LoVo (cell line): Measurements from ENCODE around the gene ITPKB.
"Not testable (repeated sequence)": the region's sequence is repeated elsewhere in the genome, so short reads cannot be mapped to it uniquely, and the experiment has no call there.

ENCODE experiments used
- DNase-seq: peaks from one replicate; pipeline ENCODE4 v3.0.0-alpha.2; 2016; ENCODE audit warnings: low spot score

ITPKB gene

GRCh38 chr1:226738995-226739695, at the start of gene ITPKB:
Gene ITPKB, minus strand, starts transcription at chr1:226739282. Its CDS starts 1,824 bp downstream, at chr1:226737458.
- peak; percentile 74 for DNase-seq

- DNase-seq, result no peak
Observed at GRCh38 chr1:226787638-226788037, 48.6 kb upstream of the ITPKB start.

- no peak for DNase-seq
Observed at GRCh38 chr1:226787071-226787470, 48.0 kb upstream of the ITPKB start.

- no peak for DNase-seq
Observed at GRCh38 chr1:226786550-226786949, 47.5 kb upstream of the ITPKB start.

GRCh38 chr1:226785805-226786204, 46.7 kb upstream of the ITPKB start:
- no peak for DNase-seq

GRCh38 chr1:226784081-226785049, 45.3 kb upstream of the ITPKB start:
- DNase-seq, result no peak

- DNase-seq, result no peak
Observed at GRCh38 chr1:226782845-226783601, 43.9 kb upstream of the ITPKB start.

GRCh38 chr1:226781937-226782609, 43.0 kb upstream of the ITPKB start:
- no peak for DNase-seq

- no peak for DNase-seq
Observed at GRCh38 chr1:226779561-226779960, 40.5 kb upstream of the ITPKB start.

GRCh38 chr1:226778657-226779058, 39.6 kb upstream of the ITPKB start:
- peak; percentile 19 for DNase-seq

- no peak for DNase-seq
Observed at GRCh38 chr1:226776975-226777374, 37.9 kb upstream of the ITPKB start.

- DNase-seq, result no peak
Observed at GRCh38 chr1:226776066-226776465, 37.0 kb upstream of the ITPKB start.

GRCh38 chr1:226772446-226773139, 33.5 kb upstream of the ITPKB start:
- no peak for DNase-seq

- not testable (repeated sequence) for DNase-seq
Observed at GRCh38 chr1:226767170-226767569, 28.1 kb upstream of the ITPKB start.

GRCh38 chr1:226766565-226766964, 27.5 kb upstream of the ITPKB start:
- DNase-seq, result no peak

- no peak for DNase-seq
Observed at GRCh38 chr1:226764533-226764932, 25.5 kb upstream of the ITPKB start.

- no peak for DNase-seq
Observed at GRCh38 chr1:226763905-226764264, 24.8 kb upstream of the ITPKB start.

- DNase-seq, result no peak
Observed at GRCh38 chr1:226762988-226763904, 24.2 kb upstream of the ITPKB start.

- no peak for DNase-seq
Observed at GRCh38 chr1:226762055-226762454, 23.0 kb upstream of the ITPKB start.

GRCh38 chr1:226761322-226761721, 22.2 kb upstream of the ITPKB start:
- DNase-seq, result no peak
